Body of pancreas (tissue), 4 donors: ENCODE data around the gene ZNF10. TPM values are rescaled to one million over a fixed set of nuclear protein-coding genes. Genes with fewer than 3 reads are reported as not detected.

ENCODE experiments used
- ATAC-seq: fragments of 150-250 bp; one replicate; pipeline ENCODE4 v1.9.1; 2016
- DNase-seq, 4 donors: peaks; one replicate each; pipeline ENCODE4 v3.0.0-alpha.2; 2019
- H3K27ac ChIP-seq, 4 donors: fragments of 200-600 bp; sonication (generic); 1 replicate in 3 of 4; 2 replicates in 1 of 4; pipeline versions ENCODE4 v1.5.1 to v1.6.1; 2016 to 2019; ENCODE audit warnings: mild to moderate bottlenecking in 1 of 4, mixed read lengths in 1 of 4, moderate library complexity in 1 of 4
- H3K27me3 ChIP-seq, 2 donors: fragments of 200-600 bp; sonication (generic); one replicate each; pipeline ENCODE4 v1.6.0; 2016; ENCODE audit warnings: mild to moderate bottlenecking in 1 of 2
- H3K36me3 ChIP-seq, 2 donors: fragments of 200-600 bp; sonication (generic); replicated peaks in 1 of 2; 2 replicates each; pipeline ENCODE4 v1.5.1; 2016; ENCODE audit warnings: low read depth in 2 of 2; ENCODE audit not compliant: insufficient read depth in 1 of 2
- H3K4me1 ChIP-seq: fragments of 200-600 bp; sonication (generic); one replicate; pipeline ENCODE4 v1.6.0; 2016
- H3K4me3 ChIP-seq, 2 donors: fragments of 200-600 bp; sonication (generic); 1 replicate in 1 of 2; 2 replicates in 1 of 2; pipeline ENCODE4 v1.5.1; 2016 to 2019
- H3K9me3 ChIP-seq, 3 donors: fragments of 200-600 bp; sonication (generic); 1 replicate in 2 of 3; 2 replicates in 1 of 3; pipeline ENCODE4 v1.5.1; 2016
- CTCF ChIP-seq, 7 experiments: fragments of 450-650 bp in 4 of 7; fragments of 200-600 bp in 3 of 7; sonication (generic) in 3 of 7; IDR thresholded peaks; one replicate each; pipeline ENCODE4 v1.5.1; 2016 to 2019; ENCODE audit warnings: antibody characterized with exemption in 7 of 7
- POLR2A ChIP-seq, 3 donors: fragments of 450-650 bp; IDR thresholded peaks; one replicate each; pipeline ENCODE4 v1.6.1; 2016; ENCODE audit warnings: antibody characterized with exemption in 3 of 3, mild to moderate bottlenecking in 2 of 3
- WGBS, 2 donors: methylation state at CpG; one replicate each; pipeline ENCODE4 v1.1.5; 2017; 5-methylcytosine and 5-hydroxymethylcytosine counted together
- intact Hi-C: fragments of 100-400 bp; cut with DNase I; formaldehyde crosslinking; loops from one replicate; pipeline ENCODE4 v1.15.1; 2023
- total RNA-seq, 2 donors: library from RNA; depleted of rRNA; stranded (reverse); fragments of >200 nt; gene quantifications; one replicate each; pipeline ENCODE4 v1.1.0, GENCODE V29; 2016

Gene ZNF10
- total RNA-seq, 2 donors from 2014 or later: 12.9 to 18.2 TPM

- ATAC-seq (peak; percentile 99), DNase-seq (peak; percentile 93 to 97 (median 96))
- Histone ChIP-seq H3K4me1 (peaks cover 11% of the 10 kb centered on the region), H3K4me3 (peak within 1 kb of the TSS; percentile 69 to 98), H3K27me3 (no peaks in the 10 kb centered on the region), H3K9me3 (peaks cover 0 to 19% (median 0%) of the 10 kb centered on the region in 3 donors), H3K36me3 (peaks cover 0 to 6% of the 10 kb centered on the region in 2 donors), H3K27ac (peak within 1 kb of the TSS in 3 of 4 donors; percentile 7 to 81 (median 76))
- WGBS, 2 donors: 1 to 2% methylated on average over 22 to 40 of the region's 40 CpGs
- TF ChIP-seq POLR2A (IDR thresholded peaks at IDR 0.05) (peak in 2 of 3 donors; percentile 57), CTCF (IDR thresholded peaks at IDR 0.05) (peak; percentile 70 to 91 (median 79))
- intact Hi-C loops: no loop called here
These were observed 51.0 kb downstream of the ZNF10 start, which contains the start of gene ZNF268 for GRCh38 chr12:133181238-133181959. Gene ZNF268 (plus strand): TSS chr12:133181495. CDS start chr12:133181998, 503 bp downstream.

GRCh38 chr12:133190176-133190575 is 59.7 kb downstream of the ZNF10 start:
- WGBS, 2 donors: 91 to 98% methylated on average over 2 of the region's 2 CpGs
- TF ChIP-seq CTCF (IDR thresholded peaks at IDR 0.05): no peak
- TF ChIP-seq POLR2A (IDR thresholded peaks at IDR 0.05): no peak
- Histone ChIP-seq H3K36me3 (peaks cover 75% of the 10 kb centered on the region in 2 donors), H3K27me3 (no peaks in the 10 kb centered on the region), H3K27ac (no peak overlapping the region), H3K9me3 (peaks cover 0 to 78% (median 8%) of the 10 kb centered on the region in 3 donors), H3K4me3 (no peak overlapping the region), H3K4me1 (no peaks in the 10 kb centered on the region)
- DNase-seq: no peak
- ATAC-seq: no peak
- intact Hi-C loops: no loop called here

GRCh38 chr12:133192847-133193246 is 62.4 kb downstream of the ZNF10 start:
- DNase-seq: no peak
- Histone ChIP-seq H3K9me3 (peaks cover 0 to 77% (median 12%) of the 10 kb centered on the region in 3 donors), H3K4me3 (no peak overlapping the region), H3K27me3 (no peaks in the 10 kb centered on the region), H3K4me1 (no peaks in the 10 kb centered on the region), H3K36me3 (peaks cover 72 to 84% of the 10 kb centered on the region in 2 donors), H3K27ac (no peak overlapping the region)
- intact Hi-C loops: no loop called here
- TF ChIP-seq POLR2A (IDR thresholded peaks at IDR 0.05) (no peak), CTCF (IDR thresholded peaks at IDR 0.05) (no peak)
- 97 to 98% methylated on average over 5 of the region's 5 CpGs for WGBS, 2 donors
- no peak for ATAC-seq

GRCh38 chr12:133201888-133202287 is 71.5 kb downstream of the ZNF10 start:
- TF ChIP-seq POLR2A (IDR thresholded peaks at IDR 0.05) (no peak), CTCF (IDR thresholded peaks at IDR 0.05) (no peak)
- ATAC-seq (no peak), DNase-seq (no peak)
- intact Hi-C loops: no loop called here
- 55 to 99% methylated on average over 2 of the region's 2 CpGs for WGBS, 2 donors
- Histone ChIP-seq H3K27me3 (no peaks in the 10 kb centered on the region), H3K4me3 (no peak overlapping the region), H3K27ac (no peak overlapping the region), H3K4me1 (no peaks in the 10 kb centered on the region), H3K9me3 (peaks cover 4 to 65% (median 30%) of the 10 kb centered on the region in 3 donors), H3K36me3 (peaks cover 21 to 23% of the 10 kb centered on the region in 2 donors)
